Activated CD8-positive, alpha-beta memory T cell treated with anti-CD3 and anti-CD28 coated beads for 48 hours (primary cell): Measurements from ENCODE around the gene FRMD4A.

Experiments
- DNase-seq, 3 experiments: peaks; one replicate each; pipeline ENCODE4 v3.0.0-alpha.2; 2020; ENCODE audit warnings: low read depth in 2 of 3, low spot score in 2 of 3

The FRMD4A gene

GRCh38 chr10:14191407-14191806, 139.3 kb downstream of the FRMD4A start:
- DNase-seq: no peak

GRCh38 chr10:14190702-14191101, 140.0 kb downstream of the FRMD4A start:
- DNase-seq: no peak

DNA sequence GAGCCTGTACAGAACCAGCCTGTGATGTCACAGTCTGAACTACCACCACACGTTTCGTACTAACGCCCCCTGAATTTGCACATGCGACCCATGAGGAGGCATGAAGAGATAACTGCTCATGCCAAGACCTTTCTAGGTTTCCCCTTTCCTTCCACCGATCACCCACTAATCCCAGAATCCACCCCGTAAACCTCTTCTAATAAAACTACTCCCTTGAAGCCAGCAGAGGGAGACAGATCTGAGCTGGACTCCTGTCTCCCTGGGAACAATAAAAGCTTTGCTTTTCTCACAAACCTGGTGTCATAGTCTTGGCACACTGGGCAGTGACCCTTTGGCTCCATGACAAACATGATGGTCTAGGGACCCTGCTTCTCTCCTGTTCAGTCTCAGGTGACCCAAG, 144.5 kb downstream of the FRMD4A start:
- DNase-seq: no peak

- DNase-seq: peak; percentile 23 to 44 (median 36)
Observed at GRCh38 chr10:14185316-14186045, 145.2 kb downstream of the FRMD4A start.

DNA sequence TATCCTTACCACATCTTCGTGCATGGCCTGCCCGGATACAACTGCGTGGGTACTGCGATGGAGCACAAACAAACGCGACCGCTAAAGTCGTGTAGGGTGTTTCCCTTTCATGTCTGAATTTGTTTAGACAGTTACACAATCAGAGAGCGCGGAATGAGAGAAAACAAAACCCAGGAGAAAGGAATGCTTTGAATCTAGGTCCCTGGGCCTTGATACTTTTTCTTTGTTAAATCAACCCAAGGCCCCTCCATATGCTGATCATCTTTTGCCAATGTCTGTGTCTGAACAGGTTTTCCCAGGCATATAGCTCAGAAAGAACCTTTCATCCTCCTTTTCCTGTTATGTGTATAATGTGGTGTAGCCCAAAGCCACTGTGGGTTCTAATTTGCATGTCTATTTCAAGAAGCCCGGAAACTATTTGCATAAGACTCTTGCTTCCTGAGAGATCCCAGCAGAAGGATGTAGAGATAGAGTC, 145.8 kb downstream of the FRMD4A start:
- DNase-seq: no peak

DNA sequence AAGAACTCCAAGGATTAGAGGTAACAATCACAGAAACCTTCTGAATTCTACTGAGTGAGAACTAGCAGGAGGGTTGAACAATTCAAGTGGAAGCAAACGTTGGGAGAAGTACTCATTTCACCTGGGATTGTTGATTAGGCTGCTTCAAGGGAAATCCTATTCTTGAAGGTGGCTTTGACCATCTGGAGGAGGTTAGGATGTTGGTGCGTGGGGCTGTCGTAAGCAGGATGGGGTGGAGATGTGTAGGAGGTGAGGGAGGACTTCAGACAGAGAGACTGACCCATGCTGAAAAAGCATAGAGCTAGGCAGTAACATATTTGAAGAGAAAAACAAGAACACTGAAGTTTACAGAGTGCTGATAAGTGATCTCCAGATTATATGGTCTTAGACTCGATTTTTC, 147.9 kb downstream of the FRMD4A start:
- no peak for DNase-seq

- DNase-seq: no peak
Observed at GRCh38 chr10:14181567-14181936, 149.2 kb downstream of the FRMD4A start.

DNA sequence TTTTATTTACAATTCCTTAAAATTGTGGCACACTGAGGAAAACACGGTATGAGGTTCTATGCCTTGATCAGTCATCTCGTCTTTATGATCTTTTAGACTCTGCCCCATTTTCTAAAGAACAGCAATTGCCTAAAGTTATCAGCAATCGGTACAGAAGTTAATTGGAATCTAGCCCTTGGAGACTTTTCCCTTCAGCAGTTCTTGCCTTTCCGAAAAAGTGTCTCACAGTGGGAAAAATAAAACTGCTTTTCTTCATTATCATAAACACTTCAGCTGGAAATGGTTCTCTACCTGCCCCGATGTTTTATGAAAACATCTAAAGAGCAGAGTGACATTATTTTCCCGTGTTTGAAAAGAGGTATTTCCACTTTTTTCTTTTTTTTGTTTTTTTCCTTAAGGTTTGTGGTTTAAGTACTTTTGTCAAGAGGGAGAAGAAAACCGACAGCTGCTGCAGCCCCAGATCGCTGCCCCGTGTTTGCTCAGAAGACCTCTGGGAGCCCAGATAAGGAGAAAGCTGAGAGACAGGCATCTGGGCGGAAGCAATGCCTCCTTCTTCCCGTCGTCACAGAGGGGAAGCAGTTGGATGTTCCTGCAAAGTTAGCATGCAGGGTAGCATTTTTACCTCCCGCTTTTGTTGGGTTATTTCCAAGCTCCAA, 149.7 kb downstream of the FRMD4A start:
- DNase-seq: no peak

- no peak for DNase-seq
Observed at GRCh38 chr10:14179251-14179650, 151.5 kb downstream of the FRMD4A start.

DNA sequence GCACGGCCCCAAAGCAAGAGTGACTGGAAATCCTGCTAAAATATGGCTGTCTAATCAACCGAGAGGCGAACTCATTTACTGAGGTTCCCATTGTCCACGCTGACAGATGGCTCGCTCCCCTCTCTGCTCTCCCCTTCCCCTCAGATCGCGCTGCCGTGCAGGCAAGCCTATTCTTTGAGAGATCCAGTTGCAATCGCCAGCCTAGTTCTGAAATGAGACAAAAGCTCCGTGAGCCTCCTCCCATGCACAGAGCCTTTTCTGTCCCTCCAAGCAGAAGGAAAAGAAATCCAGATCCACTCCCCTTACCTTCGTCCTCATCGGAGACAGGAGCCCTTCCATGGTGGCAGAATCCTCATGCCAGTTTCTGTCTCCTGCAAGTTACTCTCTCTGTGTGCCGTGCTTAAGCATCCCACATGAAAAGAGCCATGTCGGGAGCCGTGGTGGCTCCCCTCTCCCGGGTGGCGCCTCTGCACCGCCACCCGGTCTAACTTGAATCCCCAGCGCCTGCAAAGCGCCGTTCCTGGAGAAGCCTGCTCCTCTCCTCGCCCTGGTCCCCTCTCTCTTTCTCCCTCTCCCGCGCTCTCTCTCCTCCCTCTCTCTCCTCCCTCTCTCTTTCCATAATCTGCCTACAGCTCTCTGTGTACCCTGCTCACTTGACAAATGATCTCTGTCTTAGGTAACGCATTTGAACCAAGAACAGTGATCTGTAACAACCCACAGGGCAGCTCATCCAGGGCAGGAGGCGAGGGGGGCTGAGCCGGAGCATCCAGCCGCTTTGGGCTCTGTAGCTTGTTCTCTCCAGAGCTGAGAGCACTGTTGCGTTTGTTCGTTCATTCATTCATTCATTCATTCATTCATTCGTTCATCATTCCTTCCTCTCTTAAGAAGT, 156.8 kb downstream of the FRMD4A start:
- DNase-seq: no peak

DNA sequence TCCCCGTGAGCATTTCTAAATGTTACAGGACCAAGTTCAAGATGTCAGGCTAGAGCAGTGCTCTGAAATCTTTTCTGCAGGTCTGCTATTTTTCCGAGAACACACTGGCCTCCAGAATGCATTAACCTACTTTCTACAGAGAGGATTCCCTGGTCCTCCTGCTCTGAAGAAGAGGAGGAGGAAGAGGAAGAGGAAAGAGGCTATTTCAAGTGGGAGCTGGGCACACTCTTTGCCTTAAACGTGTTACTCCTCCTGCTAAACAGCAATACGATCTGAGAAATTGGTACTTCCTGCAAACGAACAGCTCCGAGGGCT, 157.4 kb downstream of the FRMD4A start:
- no peak for DNase-seq

- no peak for DNase-seq
Observed at GRCh38 chr10:14172336-14172950, 158.3 kb downstream of the FRMD4A start.

DNA sequence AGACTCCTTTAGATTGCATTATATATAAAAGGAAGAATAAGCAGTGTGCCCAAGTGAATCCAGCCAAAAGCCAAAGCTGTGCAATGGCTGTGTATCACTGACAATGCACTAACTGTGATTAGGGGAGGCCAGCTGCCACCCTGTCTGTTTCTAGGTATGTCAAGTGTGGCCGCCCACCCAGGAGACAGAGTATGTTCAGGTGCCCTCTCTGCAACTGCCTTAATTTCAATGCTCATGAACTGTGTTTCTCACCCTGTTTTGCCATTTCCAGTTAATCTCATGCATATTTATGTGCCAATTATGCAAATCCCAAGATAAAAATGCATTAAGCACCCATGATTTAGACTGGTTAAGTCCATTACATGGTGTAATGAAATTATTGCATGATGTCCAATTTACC, 159.4 kb downstream of the FRMD4A start:
- no peak for DNase-seq

DNA sequence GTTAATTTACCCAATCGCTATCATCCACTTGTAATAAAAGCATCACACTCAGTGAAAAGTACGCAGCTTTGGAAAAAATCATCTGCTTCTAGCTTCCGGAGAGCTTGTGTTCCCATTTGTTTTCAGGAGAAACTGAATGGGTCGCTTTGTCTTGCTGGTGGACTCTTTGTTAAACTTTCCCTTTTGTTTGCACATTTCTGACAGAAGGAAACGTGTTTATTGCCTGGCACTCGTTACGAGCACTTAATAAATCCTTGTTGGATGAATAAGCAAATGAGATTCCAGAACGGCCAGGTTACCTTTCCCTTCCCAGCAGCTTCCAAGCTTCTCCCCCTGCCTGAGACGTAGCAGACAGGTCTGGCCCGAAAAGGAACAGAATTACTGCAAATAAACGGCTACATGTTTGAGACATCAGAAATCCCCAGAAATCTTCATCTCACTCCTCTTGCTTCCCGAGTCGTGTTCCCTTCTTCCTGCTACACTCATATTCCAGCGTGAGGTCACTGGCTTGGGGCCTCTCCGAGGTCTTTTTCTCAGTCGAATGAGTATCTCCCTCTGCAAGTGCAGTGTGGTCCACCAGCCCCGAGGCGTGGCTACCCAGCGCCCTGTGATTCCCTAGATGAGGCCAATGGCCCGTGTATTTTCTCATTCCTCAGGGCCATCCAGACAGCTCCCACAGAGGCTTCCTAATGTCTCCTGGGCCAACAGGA, 167.2 kb downstream of the FRMD4A start:
- no peak for DNase-seq

- DNase-seq: no peak
Observed at GRCh38 chr10:14162629-14163344, 167.9 kb downstream of the FRMD4A start.

GRCh38 chr10:14162061-14162460, 168.7 kb downstream of the FRMD4A start:
- DNase-seq: no peak

DNA sequence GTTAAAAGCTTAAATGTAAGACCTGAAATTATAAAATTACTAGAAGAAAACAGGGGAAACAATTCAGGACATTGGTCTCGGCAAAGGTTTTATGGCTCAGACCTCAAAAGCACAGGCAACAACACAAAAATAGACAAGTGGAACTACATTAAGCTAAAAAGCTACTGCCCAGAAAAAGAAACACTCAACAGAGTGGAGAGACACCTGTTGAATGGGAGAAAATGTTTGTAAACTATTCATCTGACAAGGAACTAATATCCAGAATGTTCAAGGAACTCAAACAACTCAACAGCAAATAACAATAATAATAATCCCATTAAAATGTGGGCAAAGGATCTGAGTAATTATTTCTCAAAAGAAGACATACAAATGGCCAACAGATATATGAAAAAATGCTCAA, 170.4 kb downstream of the FRMD4A start:
- DNase-seq: no peak

DNA sequence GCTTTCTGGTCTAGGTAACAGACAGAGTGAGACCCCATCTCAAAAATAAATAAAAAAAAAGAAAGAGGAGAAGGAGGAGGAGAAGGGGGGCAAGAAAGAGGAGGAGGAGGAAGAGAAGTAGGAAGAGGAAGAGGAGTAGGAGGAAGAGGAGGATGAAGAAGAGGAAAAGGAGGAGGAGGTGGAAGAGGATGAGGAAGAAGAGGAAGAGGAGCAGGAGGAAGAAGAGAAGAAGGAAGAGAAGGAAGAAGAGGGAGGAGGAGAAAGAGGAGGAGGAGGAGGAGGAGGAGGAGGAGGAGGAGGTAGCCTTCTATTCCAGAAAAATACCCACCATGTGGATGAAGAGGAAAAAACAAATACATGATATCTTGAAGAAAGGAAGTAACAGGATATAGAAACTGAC, 172.1 kb downstream of the FRMD4A start:
- DNase-seq: no peak

GRCh38 chr10:14156104-14156503, 174.6 kb downstream of the FRMD4A start:
- no peak for DNase-seq

- DNase-seq: no peak
Observed at GRCh38 chr10:14153570-14154055, 177.1 kb downstream of the FRMD4A start.
